K562 (cell line): Measurements from ENCODE around the gene MTX3. TPM values are rescaled to one million over a fixed set of nuclear protein-coding genes. Genes with fewer than 3 reads are reported as not detected.

ENCODE experiments used
- DEAF1 ChIP-seq: fragments of 450-650 bp; formaldehyde crosslinking; IDR thresholded peaks from 2 replicates; pipeline ENCODE4 v1.4.0; 2020; ENCODE audit warnings: mild to moderate bottlenecking, moderate library complexity
- PATZ1 ChIP-seq: fragments of 250-450 bp; sonication (Bioruptor Pico); IDR thresholded peaks from 2 replicates; pipeline ENCODE4 v1.5.0; 2020; ENCODE audit warnings: mild to moderate bottlenecking, borderline replicate concordance
- TAF7 ChIP-seq: fragments of 450-650 bp; IDR thresholded peaks from 2 replicates; pipeline ENCODE4 v1.6.1; 2016; ENCODE audit warnings: missing genetic modification characterization, missing compliant biosample characterization
- ZNF140 ChIP-seq: fragments of 250-450 bp; sonication (Bioruptor Pico); IDR thresholded peaks from 2 replicates; pipeline ENCODE4 v1.8.0; 2021; ENCODE audit warnings: moderate library complexity, mild to moderate bottlenecking, inconsistent platforms
- polyA plus RNA-seq, 8 experiments: library from polyadenylated mRNA; depleted of rRNA in 4 of 8; stranded (reverse) in 5 of 8; unstranded in 3 of 8; fragments of >200 nt; fragmentation: Nextera tagmentation in 2 of 8; fragmentation: Illumina TruSeq in 1 of 8; extraction: Ambion mirVana in 2 of 8; extraction: Trizol in 1 of 8; gene quantifications; 2 replicates each; pipeline versions ENCODE4 v1.2.1 to v1.2.3, GENCODE V29; 2011 to 2014; ENCODE audit warnings: inconsistent platforms in 1 of 8, missing spikeins in 1 of 8
- total RNA-seq, 7 experiments: library from RNA; depleted of rRNA in 6 of 7; stranded (reverse); fragments of >200 nt in 6 of 7; fragmentation: Illumina TruSeq in 2 of 7; extraction: Trizol in 2 of 7; gene quantifications; 2 replicates each; pipeline versions ENCODE4 v1.2.1 to v1.2.3, GENCODE V29; 2011 to 2021; ENCODE audit warnings: low replicate concordance in 1 of 7
- TF ChIP-seq, protein P1 (sequence below): fragments of 450-650 bp; IDR thresholded peaks from 2 replicates; pipeline ENCODE4 v1.6.1; 2016; ENCODE audit warnings: mild to moderate bottlenecking
- TF ChIP-seq, protein P2 (sequence below): fragments of 150-350 bp; conservative IDR thresholded peaks from 2 replicates; pipeline ENCODE4 v1.6.1; 2014; ENCODE audit warnings: low read length

MTX3 gene
- total and polyA plus RNA-seq, 9 of the 15 experiments (the other 6 are each of a cell fraction or from before 2014, with no cell fraction given): 0.04 to 0.36 (median 0.15) TPM; not detected in 1

- TF ChIP-seq, protein P1, sequence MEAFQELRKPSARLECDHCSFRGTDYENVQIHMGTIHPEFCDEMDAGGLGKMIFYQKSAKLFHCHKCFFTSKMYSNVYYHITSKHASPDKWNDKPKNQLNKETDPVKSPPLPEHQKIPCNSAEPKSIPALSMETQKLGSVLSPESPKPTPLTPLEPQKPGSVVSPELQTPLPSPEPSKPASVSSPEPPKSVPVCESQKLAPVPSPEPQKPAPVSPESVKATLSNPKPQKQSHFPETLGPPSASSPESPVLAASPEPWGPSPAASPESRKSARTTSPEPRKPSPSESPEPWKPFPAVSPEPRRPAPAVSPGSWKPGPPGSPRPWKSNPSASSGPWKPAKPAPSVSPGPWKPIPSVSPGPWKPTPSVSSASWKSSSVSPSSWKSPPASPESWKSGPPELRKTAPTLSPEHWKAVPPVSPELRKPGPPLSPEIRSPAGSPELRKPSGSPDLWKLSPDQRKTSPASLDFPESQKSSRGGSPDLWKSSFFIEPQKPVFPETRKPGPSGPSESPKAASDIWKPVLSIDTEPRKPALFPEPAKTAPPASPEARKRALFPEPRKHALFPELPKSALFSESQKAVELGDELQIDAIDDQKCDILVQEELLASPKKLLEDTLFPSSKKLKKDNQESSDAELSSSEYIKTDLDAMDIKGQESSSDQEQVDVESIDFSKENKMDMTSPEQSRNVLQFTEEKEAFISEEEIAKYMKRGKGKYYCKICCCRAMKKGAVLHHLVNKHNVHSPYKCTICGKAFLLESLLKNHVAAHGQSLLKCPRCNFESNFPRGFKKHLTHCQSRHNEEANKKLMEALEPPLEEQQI: no peak
- TF ChIP-seq DEAF1 (CRISPR knock-in tag): no peak
- no peak for TF ChIP-seq PATZ1 (CRISPR knock-in tag)
- no peak for TF ChIP-seq ZNF140 (CRISPR knock-in tag)
- TF ChIP-seq, protein P2, sequence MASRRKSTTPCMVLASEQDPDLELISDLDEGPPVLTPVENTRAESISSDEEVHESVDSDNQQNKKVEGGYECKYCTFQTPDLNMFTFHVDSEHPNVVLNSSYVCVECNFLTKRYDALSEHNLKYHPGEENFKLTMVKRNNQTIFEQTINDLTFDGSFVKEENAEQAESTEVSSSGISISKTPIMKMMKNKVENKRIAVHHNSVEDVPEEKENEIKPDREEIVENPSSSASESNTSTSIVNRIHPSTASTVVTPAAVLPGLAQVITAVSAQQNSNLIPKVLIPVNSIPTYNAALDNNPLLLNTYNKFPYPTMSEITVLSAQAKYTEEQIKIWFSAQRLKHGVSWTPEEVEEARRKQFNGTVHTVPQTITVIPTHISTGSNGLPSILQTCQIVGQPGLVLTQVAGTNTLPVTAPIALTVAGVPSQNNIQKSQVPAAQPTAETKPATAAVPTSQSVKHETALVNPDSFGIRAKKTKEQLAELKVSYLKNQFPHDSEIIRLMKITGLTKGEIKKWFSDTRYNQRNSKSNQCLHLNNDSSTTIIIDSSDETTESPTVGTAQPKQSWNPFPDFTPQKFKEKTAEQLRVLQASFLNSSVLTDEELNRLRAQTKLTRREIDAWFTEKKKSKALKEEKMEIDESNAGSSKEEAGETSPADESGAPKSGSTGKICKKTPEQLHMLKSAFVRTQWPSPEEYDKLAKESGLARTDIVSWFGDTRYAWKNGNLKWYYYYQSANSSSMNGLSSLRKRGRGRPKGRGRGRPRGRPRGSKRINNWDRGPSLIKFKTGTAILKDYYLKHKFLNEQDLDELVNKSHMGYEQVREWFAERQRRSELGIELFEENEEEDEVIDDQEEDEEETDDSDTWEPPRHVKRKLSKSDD: no peak
- TF ChIP-seq TAF7 (tag): no peak
- TF ChIP-seq, all 486 proteins: peak for 0
Observed at GRCh38 chr5:80034962-80035821, 44.1 kb upstream of the MTX3 start, which contains the start of gene THBS4 (continued).
